ENCODE results near the gene OLA1. TPM values are rescaled to one million over a fixed set of nuclear protein-coding genes. Genes with fewer than 3 reads are reported as not detected.

The OLA1 gene
- total and polyA plus RNA-seq, 2 donors (not counting 1 experiment from before 2014, with no cell fraction given), result 13.9 to 47.7 TPM

GRCh38 chr2:174286172-174286571 lies 37.8 kb upstream of the OLA1 start:
- Histone ChIP-seq H3K4me1 (ENCODE audit: control insufficient read depth in 2 of 2, insufficient read depth in 2 of 2, low read length in 2 of 2) (no peaks in the 10 kb centered on the region), H3K9me3 (ENCODE audit: control extremely low read depth in 1 of 3, control insufficient read depth in 2 of 3, insufficient read depth in 1 of 3, low read length in 2 of 3) (peaks cover 0 to 1% (median 0%) of the 10 kb centered on the region in 3 donors), H3K36me3 (replicated peaks in 1 of 2; ENCODE audit: control extremely low read depth in 1 of 2, control insufficient read depth in 1 of 2, extremely low read depth in 1 of 2, insufficient read depth in 2 of 2, low read length in 1 of 2) (no peaks in the 10 kb centered on the region), H4K20me1 (ENCODE audit: control insufficient read depth, insufficient read depth, low read length, poor library complexity, severe bottlenecking) (no peaks in the 10 kb centered on the region), H2AFZ (ENCODE audit: insufficient read depth, low read depth, low read length, poor library complexity, severe bottlenecking) (no peak overlapping the region), H3K4me3 (ENCODE audit: control extremely low read depth in 1 of 5, extremely low read depth in 1 of 5, insufficient read depth in 1 of 5, low read depth in 2 of 5, low read length in 4 of 5) (no peak overlapping the region), H3K79me2 (ENCODE audit: control insufficient read depth, insufficient read depth, low read length) (no peaks in the 10 kb centered on the region), H3K4me2 (replicated peaks; ENCODE audit: low read depth, low read length, poor library complexity, severe bottlenecking) (no peak overlapping the region), H3K27ac (ENCODE audit: low read length in 2 of 2) (no peak overlapping the region), H3K9ac (ENCODE audit: low read length) (no peak overlapping the region), H3K27me3 (replicated peaks in 1 of 4; ENCODE audit: control extremely low read depth in 1 of 4, control insufficient read depth in 3 of 4, insufficient read depth in 4 of 4, low read length in 3 of 4) (peaks cover 0 to 12% (median 3%) of the 10 kb centered on the region in 4 experiments)
- DNase-seq, result no peak
- TF ChIP-seq EZH2 (IDR thresholded peaks at IDR 0.05; ENCODE audit: borderline replicate concordance, insufficient read depth, low read depth, low read length, poor library complexity, severe bottlenecking) (no peak), CTCF (IDR thresholded peaks at IDR 0.05) (no peak)
- Mint-ChIP-seq H3K27ac (no peak overlapping the region), H3K4me1 (no peaks in the 10 kb centered on the region), H3K4me3 (no peak overlapping the region), H3K27me3 (peaks cover 36% of the 10 kb centered on the region), H3K9me3 (ENCODE audit: insufficient read depth) (no peaks in the 10 kb centered on the region)
- no peak for ATAC-seq (ENCODE audit: low read depth)
- intact Hi-C loops (cut with micrococcal nuclease), result no loop called here
- CTCF ChIA-PET, result no interaction called here
- WGBS (ENCODE audit: insufficient coverage), result no CpG with 5 or more reads among the region's 2 CpGs
- POLR2A ChIA-PET, result no interaction called here

- Histone ChIP-seq H3K4me1 (ENCODE audit: control insufficient read depth in 2 of 2, insufficient read depth in 2 of 2, low read length in 2 of 2) (no peaks in the 10 kb centered on the region), H3K36me3 (replicated peaks in 1 of 2; ENCODE audit: control extremely low read depth in 1 of 2, control insufficient read depth in 1 of 2, extremely low read depth in 1 of 2, insufficient read depth in 2 of 2, low read length in 1 of 2) (no peaks in the 10 kb centered on the region), H2AFZ (ENCODE audit: insufficient read depth, low read depth, low read length, poor library complexity, severe bottlenecking) (no peak overlapping the region), H3K9ac (ENCODE audit: low read length) (no peak overlapping the region), H3K4me2 (replicated peaks; ENCODE audit: low read depth, low read length, poor library complexity, severe bottlenecking) (no peak overlapping the region), H3K27ac (ENCODE audit: low read length in 2 of 2) (no peak overlapping the region), H3K4me3 (ENCODE audit: control extremely low read depth in 1 of 5, extremely low read depth in 1 of 5, insufficient read depth in 1 of 5, low read depth in 2 of 5, low read length in 4 of 5) (no peak overlapping the region), H3K27me3 (replicated peaks in 1 of 4; ENCODE audit: control extremely low read depth in 1 of 4, control insufficient read depth in 3 of 4, insufficient read depth in 4 of 4, low read length in 3 of 4) (peaks cover 0 to 10% (median 3%) of the 10 kb centered on the region in 4 experiments), H3K9me3 (ENCODE audit: control extremely low read depth in 1 of 3, control insufficient read depth in 2 of 3, insufficient read depth in 1 of 3, low read length in 2 of 3) (no peaks in the 10 kb centered on the region), H3K79me2 (ENCODE audit: control insufficient read depth, insufficient read depth, low read length) (no peaks in the 10 kb centered on the region), H4K20me1 (ENCODE audit: control insufficient read depth, insufficient read depth, low read length, poor library complexity, severe bottlenecking) (no peaks in the 10 kb centered on the region)
- intact Hi-C loops (cut with micrococcal nuclease), result no loop called here
- 0% methylated on average over 1 of the region's 2 CpGs for WGBS (ENCODE audit: insufficient coverage)
- CTCF ChIA-PET, result no interaction called here
- no peak for DNase-seq
- Mint-ChIP-seq H3K9me3 (ENCODE audit: insufficient read depth) (no peaks in the 10 kb centered on the region), H3K4me1 (no peaks in the 10 kb centered on the region), H3K27ac (no peak overlapping the region), H3K27me3 (peaks cover 32% of the 10 kb centered on the region), H3K4me3 (no peak overlapping the region)
- no peak for ATAC-seq (ENCODE audit: low read depth)
- POLR2A ChIA-PET, result no interaction called here
- TF ChIP-seq CTCF (IDR thresholded peaks at IDR 0.05), result no peak
- TF ChIP-seq EZH2 (IDR thresholded peaks at IDR 0.05; ENCODE audit: borderline replicate concordance, insufficient read depth, low read depth, low read length, poor library complexity, severe bottlenecking), result no peak
These were observed 34.1 kb upstream of the OLA1 start for GRCh38 chr2:174282441-174282840.

Data from B cell (primary cell).